ENCODE results near the gene SH3BP2.
A peak's percentile ranks its signal among the peaks of the same experiment; 100 is the strongest.

SH3BP2 gene

GRCh38 chr4:2790583-2791517, 2.0 kb upstream of the SH3BP2 start:
- DNase-seq (ENCODE audit: low read depth) = no peak

GRCh38 chr4:2791518-2792395, 1.1 kb upstream of the SH3BP2 start:
- no peak for DNase-seq (ENCODE audit: low read depth)

GRCh38 chr4:2792396-2792710, 532 bp upstream of the SH3BP2 start:
- no peak for DNase-seq (ENCODE audit: low read depth)

DNA sequence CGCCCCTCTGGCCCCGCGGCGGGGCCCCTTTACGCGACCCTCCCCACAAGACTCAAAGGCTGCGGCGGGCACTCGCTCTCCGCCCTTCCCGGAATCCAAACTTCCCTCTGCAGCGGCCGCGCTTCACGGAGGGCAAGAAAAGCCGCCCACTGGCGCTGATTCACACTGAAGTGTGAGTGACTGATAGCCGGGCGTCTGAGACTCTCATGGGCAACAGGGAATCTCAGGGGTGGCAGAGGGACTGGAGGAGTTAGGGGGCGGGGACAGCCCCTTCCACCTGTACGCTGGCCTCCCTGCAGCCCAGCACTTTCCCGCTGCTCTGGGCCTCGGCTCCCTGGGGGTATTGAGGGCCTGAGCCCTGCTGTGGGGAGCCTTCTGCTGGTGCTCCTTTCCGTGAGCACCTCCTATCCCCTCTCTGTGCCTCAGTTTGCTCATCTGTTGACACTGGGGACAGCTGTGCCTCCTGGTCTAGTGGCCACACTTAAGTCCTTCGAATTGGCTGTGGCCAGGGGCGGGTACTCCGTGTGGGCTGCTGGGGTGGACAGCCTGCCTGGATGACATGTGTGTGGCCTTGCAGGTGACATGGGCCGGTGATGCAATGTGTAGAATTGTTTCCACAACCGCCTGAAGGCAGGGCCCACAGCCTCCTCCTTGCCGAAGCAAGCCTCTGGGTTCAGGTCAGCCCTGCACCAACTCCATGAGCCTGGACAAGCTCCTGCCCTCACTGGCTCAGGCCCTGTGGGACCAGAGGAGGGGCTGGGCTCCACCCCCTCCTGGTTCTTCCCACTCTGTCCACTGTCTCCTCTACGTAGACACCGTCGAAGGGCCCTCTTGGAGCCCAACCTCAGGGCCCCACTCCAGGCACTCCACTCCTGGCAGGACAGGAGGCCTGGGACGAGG, 951 bp downstream of the SH3BP2 start:
- peak; percentile 57 for DNase-seq (ENCODE audit: low read depth)

GRCh38 chr4:2794486-2795299, 1.8 kb downstream of the SH3BP2 start:
- DNase-seq (ENCODE audit: low read depth) = no peak

DNA sequence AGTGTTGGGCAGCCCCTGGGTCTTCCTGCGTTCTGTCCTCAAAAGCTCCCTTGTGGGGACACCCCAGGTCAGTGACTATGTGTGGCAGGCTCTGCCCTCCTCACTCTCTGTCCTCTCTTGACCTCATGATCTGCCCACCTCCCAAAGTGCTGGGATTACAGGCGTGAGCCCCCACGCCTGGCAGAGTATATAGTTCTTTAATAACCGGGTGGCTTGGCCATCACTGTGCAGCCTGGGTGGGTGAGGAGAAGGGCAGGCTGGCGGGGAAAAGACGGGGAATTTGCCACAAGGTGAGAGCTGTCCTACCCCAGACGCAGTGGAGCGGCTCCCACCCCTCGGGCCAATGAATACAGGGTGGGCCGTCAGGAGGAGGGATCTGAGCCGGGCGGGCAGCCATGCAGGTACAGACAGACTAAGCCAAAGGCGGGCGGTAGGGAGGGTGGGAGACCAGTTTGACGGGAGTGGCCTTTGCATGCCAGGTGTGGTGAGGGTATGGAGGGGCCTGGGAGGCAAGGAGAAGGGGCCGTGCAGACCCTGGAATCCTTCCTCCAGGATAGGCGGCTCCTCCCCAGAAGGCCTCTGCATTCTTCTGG, 2.5 kb downstream of the SH3BP2 start:
- no peak for DNase-seq (ENCODE audit: low read depth)

DNA sequence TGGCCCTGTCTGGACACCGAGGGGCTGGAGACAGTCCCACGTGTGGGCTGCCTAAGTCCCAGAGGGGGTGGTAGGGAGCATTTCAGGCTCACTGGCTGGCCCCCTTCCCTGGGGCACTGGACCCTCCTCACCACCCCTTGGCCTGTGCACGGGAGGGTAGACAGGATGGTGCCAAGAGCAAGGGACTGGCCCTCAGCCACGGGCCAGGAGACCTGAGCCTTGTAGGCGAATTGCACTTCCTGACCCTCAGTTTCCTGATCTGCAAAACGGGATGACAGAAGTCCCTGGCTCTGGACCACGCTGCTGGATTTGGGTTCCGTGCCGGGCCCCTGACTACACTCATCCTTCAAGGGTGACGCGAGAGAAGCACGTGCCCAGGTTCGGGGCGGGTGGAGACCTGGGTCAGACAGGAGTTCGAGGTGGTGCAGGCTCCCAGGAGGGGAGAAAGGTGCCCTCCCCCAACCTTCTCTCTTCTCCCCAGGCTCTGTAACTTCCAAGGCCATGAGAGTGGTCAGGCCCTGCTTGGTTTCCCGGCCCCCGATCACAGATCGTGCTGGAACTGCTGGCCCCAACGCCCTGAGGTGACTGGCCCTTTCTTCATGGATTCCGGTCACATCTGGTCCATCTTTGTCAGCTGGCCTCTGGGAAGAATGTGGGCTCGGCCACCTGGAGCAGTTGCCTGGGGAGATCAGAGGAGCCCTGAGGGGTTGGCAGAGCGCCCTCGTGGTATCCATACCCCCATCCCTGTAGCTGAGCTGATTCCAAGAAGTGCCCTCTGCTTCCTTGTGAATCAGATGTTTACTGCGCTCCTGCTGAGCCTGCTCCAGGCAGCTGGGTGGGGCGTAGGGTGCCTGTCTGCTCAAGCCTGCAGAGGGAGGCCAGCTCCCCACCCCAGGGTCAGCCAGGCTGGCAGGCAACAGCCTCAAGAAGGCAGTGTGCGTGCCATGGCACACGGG, 3.3 kb downstream of the SH3BP2 start:
- no peak for DNase-seq (ENCODE audit: low read depth)

DNA sequence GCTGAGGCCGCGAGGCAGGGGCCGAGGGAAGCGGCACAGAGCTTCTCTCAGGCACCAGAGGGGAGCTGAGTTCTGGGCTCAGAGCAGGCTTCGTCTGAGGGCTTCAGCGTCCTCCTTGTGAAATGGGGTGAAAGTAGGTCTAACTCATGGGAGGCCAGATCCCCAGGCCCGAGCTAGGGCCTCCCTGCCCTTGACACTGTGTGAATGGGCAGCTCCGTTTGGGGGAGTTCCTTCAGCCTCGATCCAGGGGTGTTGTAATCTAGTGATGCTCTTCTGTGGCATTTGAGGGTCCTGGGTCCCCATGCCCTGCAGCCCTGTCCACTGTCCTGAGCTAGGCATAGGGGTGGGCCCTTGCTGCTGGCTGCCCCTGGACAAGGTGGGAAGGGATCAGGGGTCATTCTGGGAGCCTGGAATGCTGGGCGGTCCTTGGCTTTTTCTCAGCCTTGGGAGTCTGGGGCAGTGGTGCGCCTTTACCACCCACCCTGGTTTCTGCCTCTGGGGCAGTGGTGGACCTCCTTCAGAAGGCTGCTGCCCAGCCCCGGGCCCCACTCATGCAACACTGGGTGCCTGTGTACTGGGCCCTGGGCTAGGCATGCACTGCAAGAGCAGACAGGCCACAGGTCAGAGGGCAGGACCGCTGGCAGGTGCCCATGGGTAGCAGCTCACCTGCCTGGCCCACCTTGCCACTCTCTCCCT, 4.1 kb downstream of the SH3BP2 start:
- DNase-seq (ENCODE audit: low read depth) = no peak

- DNase-seq (ENCODE audit: low read depth) = no peak
Observed at GRCh38 chr4:2797545-2798305, 4.8 kb downstream of the SH3BP2 start.

DNA sequence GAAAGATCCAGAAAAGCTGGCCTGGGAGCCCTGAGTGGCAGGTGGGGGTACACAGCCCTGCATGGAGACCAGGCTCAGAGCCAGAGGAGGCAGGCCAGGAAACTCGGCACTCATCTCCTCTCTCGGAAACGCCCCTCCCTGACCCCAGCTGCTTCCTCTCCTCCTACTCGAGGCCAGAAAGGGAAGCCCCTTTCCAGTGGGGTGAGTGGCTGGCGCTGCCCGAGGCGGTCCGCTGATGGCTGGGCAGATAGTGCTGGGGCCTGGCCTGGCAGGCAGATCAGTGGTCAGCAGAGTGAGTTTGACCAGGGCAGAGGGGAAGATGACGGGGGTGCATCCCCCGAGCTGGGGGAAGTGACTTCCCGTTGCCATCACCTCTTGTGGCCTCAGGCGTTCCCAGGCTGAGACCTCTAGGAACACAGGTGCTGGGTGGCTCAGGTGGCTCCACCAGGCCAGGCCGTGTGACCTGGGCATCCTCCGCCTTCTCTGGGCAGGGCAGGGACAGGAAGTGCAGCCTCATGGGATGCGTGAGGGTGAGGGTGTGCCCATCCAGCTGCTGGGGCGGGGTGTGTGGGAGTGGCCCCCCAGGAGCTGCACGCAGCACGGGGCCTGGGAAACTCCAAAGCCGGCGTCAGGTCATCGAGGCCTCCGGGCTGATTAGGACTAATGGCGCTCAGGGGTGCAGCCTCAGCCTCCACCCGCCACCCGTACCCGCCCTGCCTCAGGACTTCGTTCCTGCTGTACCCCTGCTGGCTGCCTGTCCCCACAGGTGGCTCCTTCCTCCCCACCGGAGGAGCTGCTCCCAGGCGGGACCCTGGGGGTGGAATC, 5.7 kb downstream of the SH3BP2 start:
- peak; percentile 53 for DNase-seq (ENCODE audit: low read depth)

GRCh38 chr4:2799224-2799911, 6.5 kb downstream of the SH3BP2 start:
- DNase-seq (ENCODE audit: low read depth) = no peak

- DNase-seq (ENCODE audit: low read depth) = no peak
Observed at GRCh38 chr4:2799971-2800690, 7.2 kb downstream of the SH3BP2 start.

- no peak for DNase-seq (ENCODE audit: low read depth)
Observed at GRCh38 chr4:2800691-2801596, 8.1 kb downstream of the SH3BP2 start.

DNA sequence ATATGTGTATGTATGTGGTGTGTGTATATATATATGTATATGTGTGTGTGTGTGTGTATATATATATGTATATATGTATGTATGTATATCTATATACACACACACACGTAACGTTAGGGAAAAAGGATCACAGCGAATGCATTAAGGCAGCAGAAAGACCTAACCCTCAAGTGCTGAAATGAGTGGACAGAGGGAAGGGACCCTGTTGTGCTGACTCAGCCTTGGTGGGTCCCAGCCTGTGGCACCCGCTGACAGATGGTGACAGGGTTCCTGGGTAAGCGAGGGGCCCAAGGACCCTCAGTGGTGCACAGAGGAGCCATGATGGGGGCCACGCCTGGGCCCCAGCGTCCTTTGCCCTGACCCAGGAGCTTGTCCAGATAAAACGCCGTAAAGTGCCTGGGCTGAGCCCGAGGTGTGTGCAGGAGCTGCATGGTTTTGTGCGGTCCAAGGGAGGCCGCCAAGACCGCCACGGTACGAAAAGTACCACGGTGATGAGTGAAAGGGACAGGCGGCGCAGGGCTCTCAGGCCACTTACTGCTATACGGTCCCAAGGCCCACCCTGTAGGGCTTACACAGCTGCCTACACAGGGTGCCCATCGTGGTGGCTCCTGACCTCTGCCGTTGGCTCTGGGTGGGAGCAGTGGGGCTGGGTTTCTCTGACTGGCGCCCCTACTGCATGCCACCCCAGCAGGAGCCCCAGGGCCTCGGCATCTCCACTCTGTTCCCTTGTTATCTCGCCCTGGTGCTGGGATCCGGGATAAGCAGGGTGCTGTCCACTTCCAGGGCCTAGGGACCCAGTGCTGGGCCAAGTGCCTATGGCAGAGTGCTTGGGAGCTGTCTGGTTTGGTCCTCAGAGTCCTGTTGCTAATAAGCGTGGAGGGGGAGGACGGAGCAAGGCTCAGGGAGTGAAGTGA, 10.0 kb downstream of the SH3BP2 start:
- DNase-seq (ENCODE audit: low read depth) = no peak

All from activated T-cell treated with anti-CD3 and anti-CD28 coated beads for 48 hours (primary cell).